Measurements from ENCODE around the gene BEX3. TPM values are rescaled to one million over a fixed set of nuclear protein-coding genes. Genes with fewer than 3 reads are reported as not detected.
"Not testable (repeated sequence)": the region's sequence is repeated elsewhere in the genome, so short reads cannot be mapped to it uniquely, and the experiment has no call there.

The BEX3 gene
- polyA plus RNA-seq, 2 donors: 28.2 to 60.1 TPM

GRCh38 chrX:103373581-103373980 lies 2.8 kb upstream of the BEX3 start:
- no peak overlapping the region for H3K4me3 ChIP-seq (ENCODE audit: low read depth in 1 of 2, low read length in 2 of 2)
- H3K4me1 ChIP-seq (ENCODE audit: control insufficient read depth in 2 of 2, insufficient read depth in 2 of 2, low read length in 1 of 2): no peaks in the 10 kb centered on the region
- peaks cover 0 to 4% of the 10 kb centered on the region in 2 donors for H3K27me3 ChIP-seq (ENCODE audit: control insufficient read depth in 1 of 2, insufficient read depth in 2 of 2, low read length in 2 of 2)
- 68 to 78% methylated on average over 3 of the region's 3 CpGs for WGBS, 2 donors
- H3K27ac ChIP-seq (ENCODE audit: low read depth in 2 of 2, low read length in 1 of 2): no peak overlapping the region
- no peaks in the 10 kb centered on the region for H3K36me3 ChIP-seq (ENCODE audit: control insufficient read depth in 2 of 2, insufficient read depth in 2 of 2, low read length in 1 of 2)
- no peaks in the 10 kb centered on the region for H3K9me3 ChIP-seq (ENCODE audit: control insufficient read depth in 2 of 2, insufficient read depth in 1 of 2, low read depth in 1 of 2, low read length in 1 of 2)

GRCh38 chrX:103376979-103377324 lies 614 bp downstream of the BEX3 start:
- peak overlapping the region; percentile 9 to 44 for H3K4me3 ChIP-seq (ENCODE audit: low read depth in 1 of 2, low read length in 2 of 2)
- H3K4me1 ChIP-seq (ENCODE audit: control insufficient read depth in 2 of 2, insufficient read depth in 2 of 2, low read length in 1 of 2): no peaks in the 10 kb centered on the region
- no peaks in the 10 kb centered on the region for H3K36me3 ChIP-seq (ENCODE audit: control insufficient read depth in 2 of 2, insufficient read depth in 2 of 2, low read length in 1 of 2)
- no peak overlapping the region for H3K27ac ChIP-seq (ENCODE audit: low read depth in 2 of 2, low read length in 1 of 2)
- WGBS, 2 donors: 4 to 11% methylated on average over 12 of the region's 19 CpGs
- no peaks in the 10 kb centered on the region for H3K9me3 ChIP-seq (ENCODE audit: control insufficient read depth in 2 of 2, insufficient read depth in 1 of 2, low read depth in 1 of 2, low read length in 1 of 2)
- peaks cover 0 to 2% of the 10 kb centered on the region in 2 donors for H3K27me3 ChIP-seq (ENCODE audit: control insufficient read depth in 1 of 2, insufficient read depth in 2 of 2, low read length in 2 of 2)

- H3K27ac ChIP-seq (ENCODE audit: low read depth in 2 of 2, low read length in 1 of 2): no peak overlapping the region
- H3K36me3 ChIP-seq (ENCODE audit: control insufficient read depth in 2 of 2, insufficient read depth in 2 of 2, low read length in 1 of 2): no peaks in the 10 kb centered on the region
- H3K27me3 ChIP-seq (ENCODE audit: control insufficient read depth in 1 of 2, insufficient read depth in 2 of 2, low read length in 2 of 2): no peaks in the 10 kb centered on the region
- H3K4me1 ChIP-seq (ENCODE audit: control insufficient read depth in 2 of 2, insufficient read depth in 2 of 2, low read length in 1 of 2): no peaks in the 10 kb centered on the region
- WGBS, 2 donors: 67 to 68% methylated on average over 2 of the region's 2 CpGs
- H3K9me3 ChIP-seq (ENCODE audit: control insufficient read depth in 2 of 2, insufficient read depth in 1 of 2, low read depth in 1 of 2, low read length in 1 of 2): no peaks in the 10 kb centered on the region
- H3K4me3 ChIP-seq (ENCODE audit: low read depth in 1 of 2, low read length in 2 of 2): no peak overlapping the region
Measured at GRCh38 chrX:103378990-103379389, 2.7 kb downstream of the BEX3 start.

- Histone ChIP-seq H3K27ac (ENCODE audit: low read depth in 2 of 2, low read length in 1 of 2) (no peak overlapping the region), H3K27me3 (ENCODE audit: control insufficient read depth in 1 of 2, insufficient read depth in 2 of 2, low read length in 2 of 2) (no peaks in the 10 kb centered on the region), H3K36me3 (ENCODE audit: control insufficient read depth in 2 of 2, insufficient read depth in 2 of 2, low read length in 1 of 2) (no peaks in the 10 kb centered on the region), H3K4me1 (ENCODE audit: control insufficient read depth in 2 of 2, insufficient read depth in 2 of 2, low read length in 1 of 2) (no peaks in the 10 kb centered on the region), H3K9me3 (ENCODE audit: control insufficient read depth in 2 of 2, insufficient read depth in 1 of 2, low read depth in 1 of 2, low read length in 1 of 2) (no peaks in the 10 kb centered on the region), H3K4me3 (ENCODE audit: low read depth in 1 of 2, low read length in 2 of 2) (no peak overlapping the region)
- WGBS, 2 donors: 68 to 71% methylated on average over 1 of the region's 1 CpG
Measured at GRCh38 chrX:103382877-103383276, 6.5 kb downstream of the BEX3 start.

GRCh38 chrX:103384672-103385071 lies 8.3 kb downstream of the BEX3 start:
- Histone ChIP-seq H3K27ac (ENCODE audit: low read depth in 2 of 2, low read length in 1 of 2) (no peak overlapping the region), H3K36me3 (ENCODE audit: control insufficient read depth in 2 of 2, insufficient read depth in 2 of 2, low read length in 1 of 2) (no peaks in the 10 kb centered on the region), H3K27me3 (ENCODE audit: control insufficient read depth in 1 of 2, insufficient read depth in 2 of 2, low read length in 2 of 2) (no peaks in the 10 kb centered on the region), H3K4me3 (ENCODE audit: low read depth in 1 of 2, low read length in 2 of 2) (no peak overlapping the region), H3K9me3 (ENCODE audit: control insufficient read depth in 2 of 2, insufficient read depth in 1 of 2, low read depth in 1 of 2, low read length in 1 of 2) (no peaks in the 10 kb centered on the region), H3K4me1 (ENCODE audit: control insufficient read depth in 2 of 2, insufficient read depth in 2 of 2, low read length in 1 of 2) (no peaks in the 10 kb centered on the region)
- 62 to 87% methylated on average over 2 of the region's 2 CpGs for WGBS, 2 donors

GRCh38 chrX:103385283-103385830 lies 9.0 kb downstream of the BEX3 start:
- not testable (repeated sequence) for H3K27me3 ChIP-seq (ENCODE audit: control insufficient read depth in 1 of 2, insufficient read depth in 2 of 2, low read length in 2 of 2); H3K36me3 ChIP-seq (ENCODE audit: control insufficient read depth in 2 of 2, insufficient read depth in 2 of 2, low read length in 1 of 2); H3K4me1 ChIP-seq (ENCODE audit: control insufficient read depth in 2 of 2, insufficient read depth in 2 of 2, low read length in 1 of 2); H3K27ac ChIP-seq (ENCODE audit: low read depth in 2 of 2, low read length in 1 of 2); H3K4me3 ChIP-seq (ENCODE audit: low read depth in 1 of 2, low read length in 2 of 2); H3K9me3 ChIP-seq (ENCODE audit: control insufficient read depth in 2 of 2, insufficient read depth in 1 of 2, low read depth in 1 of 2, low read length in 1 of 2)
- WGBS, 2 donors: 78 to 84% methylated on average over 5 of the region's 5 CpGs

- H3K36me3 ChIP-seq (ENCODE audit: control insufficient read depth in 2 of 2, insufficient read depth in 2 of 2, low read length in 1 of 2): no peaks in the 10 kb centered on the region
- H3K27me3 ChIP-seq (ENCODE audit: control insufficient read depth in 1 of 2, insufficient read depth in 2 of 2, low read length in 2 of 2): no peaks in the 10 kb centered on the region
- 68 to 96% methylated on average over 2 of the region's 2 CpGs for WGBS, 2 donors
- no peak overlapping the region for H3K27ac ChIP-seq (ENCODE audit: low read depth in 2 of 2, low read length in 1 of 2)
- no peaks in the 10 kb centered on the region for H3K9me3 ChIP-seq (ENCODE audit: control insufficient read depth in 2 of 2, insufficient read depth in 1 of 2, low read depth in 1 of 2, low read length in 1 of 2)
- no peaks in the 10 kb centered on the region for H3K4me1 ChIP-seq (ENCODE audit: control insufficient read depth in 2 of 2, insufficient read depth in 2 of 2, low read length in 1 of 2)
- H3K4me3 ChIP-seq (ENCODE audit: low read depth in 1 of 2, low read length in 2 of 2): no peak overlapping the region
Measured at GRCh38 chrX:103386332-103386731, 10.0 kb downstream of the BEX3 start.

GRCh38 chrX:103393487-103393886 lies 17.1 kb downstream of the BEX3 start:
- WGBS, 2 donors: 65 to 73% methylated on average over 3 of the region's 3 CpGs
- H3K9me3 ChIP-seq (ENCODE audit: control insufficient read depth in 2 of 2, insufficient read depth in 1 of 2, low read depth in 1 of 2, low read length in 1 of 2): no peaks in the 10 kb centered on the region
- no peak overlapping the region for H3K27ac ChIP-seq (ENCODE audit: low read depth in 2 of 2, low read length in 1 of 2)
- peaks cover 0 to 4% of the 10 kb centered on the region in 2 donors for H3K27me3 ChIP-seq (ENCODE audit: control insufficient read depth in 1 of 2, insufficient read depth in 2 of 2, low read length in 2 of 2)
- no peaks in the 10 kb centered on the region for H3K36me3 ChIP-seq (ENCODE audit: control insufficient read depth in 2 of 2, insufficient read depth in 2 of 2, low read length in 1 of 2)
- no peak overlapping the region for H3K4me3 ChIP-seq (ENCODE audit: low read depth in 1 of 2, low read length in 2 of 2)
- no peaks in the 10 kb centered on the region for H3K4me1 ChIP-seq (ENCODE audit: control insufficient read depth in 2 of 2, insufficient read depth in 2 of 2, low read length in 1 of 2)

- H3K27ac ChIP-seq (ENCODE audit: low read depth in 2 of 2, low read length in 1 of 2): no peak overlapping the region
- H3K4me3 ChIP-seq (ENCODE audit: low read depth in 1 of 2, low read length in 2 of 2): no peak overlapping the region
- H3K9me3 ChIP-seq (ENCODE audit: control insufficient read depth in 2 of 2, insufficient read depth in 1 of 2, low read depth in 1 of 2, low read length in 1 of 2): no peaks in the 10 kb centered on the region
- no peaks in the 10 kb centered on the region for H3K4me1 ChIP-seq (ENCODE audit: control insufficient read depth in 2 of 2, insufficient read depth in 2 of 2, low read length in 1 of 2)
- H3K36me3 ChIP-seq (ENCODE audit: control insufficient read depth in 2 of 2, insufficient read depth in 2 of 2, low read length in 1 of 2): no peaks in the 10 kb centered on the region
- 69 to 85% methylated on average over 5 of the region's 5 CpGs for WGBS, 2 donors
- peaks cover 0 to 4% of the 10 kb centered on the region in 2 donors for H3K27me3 ChIP-seq (ENCODE audit: control insufficient read depth in 1 of 2, insufficient read depth in 2 of 2, low read length in 2 of 2)
Measured at GRCh38 chrX:103396186-103396585, 19.8 kb downstream of the BEX3 start.

- Histone ChIP-seq H3K27me3 (ENCODE audit: control insufficient read depth in 1 of 2, insufficient read depth in 2 of 2, low read length in 2 of 2) (peaks cover 0 to 4% of the 10 kb centered on the region in 2 donors), H3K36me3 (ENCODE audit: control insufficient read depth in 2 of 2, insufficient read depth in 2 of 2, low read length in 1 of 2) (no peaks in the 10 kb centered on the region), H3K9me3 (ENCODE audit: control insufficient read depth in 2 of 2, insufficient read depth in 1 of 2, low read depth in 1 of 2, low read length in 1 of 2) (no peaks in the 10 kb centered on the region), H3K4me3 (ENCODE audit: low read depth in 1 of 2, low read length in 2 of 2) (no peak overlapping the region), H3K4me1 (ENCODE audit: control insufficient read depth in 2 of 2, insufficient read depth in 2 of 2, low read length in 1 of 2) (no peaks in the 10 kb centered on the region), H3K27ac (ENCODE audit: low read depth in 2 of 2, low read length in 1 of 2) (no peak overlapping the region)
- 64 to 82% methylated on average over 2 of the region's 2 CpGs for WGBS, 2 donors
Measured at GRCh38 chrX:103396660-103397059, 20.3 kb downstream of the BEX3 start.
